ENCODE data around the gene LRCOL1. TPM values are rescaled to one million over a fixed set of nuclear protein-coding genes. Genes with fewer than 3 reads are reported as not detected.

Gene LRCOL1
- total RNA-seq, 2 donors from 2014 or later: 0.68 TPM; not detected in 1

DNA sequence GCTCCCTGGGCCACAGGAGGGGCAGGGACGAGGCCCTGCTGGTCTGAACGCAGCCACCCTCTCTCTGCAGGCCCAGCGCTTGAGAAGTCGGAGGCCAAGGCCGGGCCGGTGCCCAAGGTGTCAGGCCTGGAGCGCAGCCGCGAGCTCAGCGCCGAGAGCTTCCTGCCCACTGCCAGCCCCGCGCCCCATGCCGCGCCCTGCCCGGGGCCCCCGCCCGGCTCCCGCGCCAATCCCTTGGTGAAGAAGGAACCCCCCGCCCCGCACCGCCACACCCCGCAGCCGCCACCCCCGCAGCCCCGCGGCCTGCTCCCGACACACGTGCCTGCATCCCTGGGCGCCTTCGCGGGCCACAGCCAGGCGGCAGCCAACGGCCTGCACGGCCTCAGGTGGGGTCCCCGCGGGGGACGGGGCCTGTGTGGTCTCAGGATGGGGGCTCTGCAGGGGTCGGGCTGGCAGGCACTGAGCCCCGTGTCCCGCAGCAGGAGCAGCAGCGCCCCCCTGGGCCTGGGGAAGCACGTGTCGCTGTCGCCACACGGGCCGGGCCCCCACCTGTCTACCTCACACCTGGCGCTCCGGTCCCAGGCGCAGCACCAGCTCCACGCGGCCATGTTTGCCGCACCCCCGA lies 40.4 kb downstream of the LRCOL1 start:
- no peak overlapping the region for H3K27ac ChIP-seq
- no peaks in the 10 kb centered on the region for H3K9me3 ChIP-seq
- no peaks in the 10 kb centered on the region for H3K27me3 ChIP-seq (replicated peaks; ENCODE audit: insufficient read depth)
- WGBS: 96% methylated on average over 54 of the region's 55 CpGs
- H3K36me3 ChIP-seq: peaks cover 0 to 5% of the 10 kb centered on the region in 2 donors
- intact Hi-C loops (cut with DNase I): no loop called here
- H3K4me3 ChIP-seq: no peak overlapping the region
- no peak for DNase-seq (ENCODE audit: low spot score)
- TF ChIP-seq, protein P1, sequence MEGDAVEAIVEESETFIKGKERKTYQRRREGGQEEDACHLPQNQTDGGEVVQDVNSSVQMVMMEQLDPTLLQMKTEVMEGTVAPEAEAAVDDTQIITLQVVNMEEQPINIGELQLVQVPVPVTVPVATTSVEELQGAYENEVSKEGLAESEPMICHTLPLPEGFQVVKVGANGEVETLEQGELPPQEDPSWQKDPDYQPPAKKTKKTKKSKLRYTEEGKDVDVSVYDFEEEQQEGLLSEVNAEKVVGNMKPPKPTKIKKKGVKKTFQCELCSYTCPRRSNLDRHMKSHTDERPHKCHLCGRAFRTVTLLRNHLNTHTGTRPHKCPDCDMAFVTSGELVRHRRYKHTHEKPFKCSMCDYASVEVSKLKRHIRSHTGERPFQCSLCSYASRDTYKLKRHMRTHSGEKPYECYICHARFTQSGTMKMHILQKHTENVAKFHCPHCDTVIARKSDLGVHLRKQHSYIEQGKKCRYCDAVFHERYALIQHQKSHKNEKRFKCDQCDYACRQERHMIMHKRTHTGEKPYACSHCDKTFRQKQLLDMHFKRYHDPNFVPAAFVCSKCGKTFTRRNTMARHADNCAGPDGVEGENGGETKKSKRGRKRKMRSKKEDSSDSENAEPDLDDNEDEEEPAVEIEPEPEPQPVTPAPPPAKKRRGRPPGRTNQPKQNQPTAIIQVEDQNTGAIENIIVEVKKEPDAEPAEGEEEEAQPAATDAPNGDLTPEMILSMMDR (IDR thresholded peaks at IDR 0.05): no peak
- TF ChIP-seq POLR2A (IDR thresholded peaks at IDR 0.05) (no peak), POLR2AphosphoS5 (IDR thresholded peaks at IDR 0.05) (no peak)
- no peaks in the 10 kb centered on the region for H3K4me1 ChIP-seq (replicated peaks)

DNA sequence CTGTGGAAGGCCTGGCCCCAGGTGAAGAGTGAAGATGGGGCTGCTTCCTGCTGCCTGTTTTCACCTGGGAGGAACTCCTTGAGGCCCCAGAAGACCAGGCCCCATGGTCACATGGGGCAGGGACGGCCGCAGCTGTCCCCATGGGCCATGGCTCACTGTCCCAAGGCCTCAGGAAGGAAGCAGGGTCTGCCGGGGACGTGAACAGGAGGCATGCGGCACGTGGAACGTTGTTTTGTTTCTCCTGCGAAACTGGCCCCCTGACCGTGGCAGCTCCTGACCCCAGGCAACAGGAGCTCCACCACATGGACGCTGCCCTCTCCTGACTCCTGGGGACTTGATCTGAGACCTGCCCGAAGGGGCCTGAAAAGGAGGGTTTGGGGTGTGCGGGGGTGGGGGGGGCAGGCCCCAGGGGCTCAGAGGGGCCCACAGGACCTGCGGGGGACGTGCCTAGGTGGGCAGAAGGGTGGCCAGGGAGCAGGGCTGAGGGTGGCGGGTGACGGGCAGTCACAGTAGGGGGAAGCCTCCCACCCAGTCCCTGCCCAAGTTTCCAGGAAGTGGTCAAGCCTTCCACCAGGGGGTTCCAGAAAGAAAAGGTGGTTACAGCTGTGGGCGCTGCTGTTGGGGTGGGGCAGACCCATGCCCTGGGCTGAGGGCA lies 41.4 kb downstream of the LRCOL1 start:
- intact Hi-C loops (cut with DNase I): no loop called here
- TF ChIP-seq POLR2A (IDR thresholded peaks at IDR 0.05) (no peak), POLR2AphosphoS5 (IDR thresholded peaks at IDR 0.05) (no peak)
- TF ChIP-seq, protein P1 (IDR thresholded peaks at IDR 0.05): no peak

DNA sequence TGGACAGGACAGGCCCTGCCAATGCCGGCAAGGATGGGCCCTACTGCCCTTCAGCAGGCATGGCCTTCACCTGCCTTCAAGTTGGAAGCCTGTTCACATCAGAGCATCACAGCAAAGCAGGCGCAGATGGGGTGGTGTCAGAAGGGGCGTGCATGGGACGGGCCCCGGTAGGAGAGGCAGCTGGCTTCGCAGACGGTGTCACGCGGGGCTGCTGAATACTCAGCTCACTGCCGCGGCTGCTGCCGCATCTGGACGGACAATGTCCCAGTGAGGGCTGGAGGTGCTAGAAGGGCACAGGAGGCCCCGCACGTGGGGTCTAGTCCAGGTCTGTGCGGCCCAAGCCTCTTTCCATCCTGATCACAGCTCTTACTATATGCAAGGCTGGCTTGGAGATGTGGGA lies 42.1 kb downstream of the LRCOL1 start:
- Histone ChIP-seq H3K9me3 (no peaks in the 10 kb centered on the region), H3K27ac (no peak overlapping the region), H3K27me3 (replicated peaks; ENCODE audit: insufficient read depth) (no peaks in the 10 kb centered on the region), H3K36me3 (peaks cover 0 to 5% of the 10 kb centered on the region in 2 donors), H3K4me1 (replicated peaks) (no peaks in the 10 kb centered on the region), H3K4me3 (no peak overlapping the region)
- intact Hi-C loops (cut with DNase I): no loop called here
- no peak for TF ChIP-seq POLR2AphosphoS5 (IDR thresholded peaks at IDR 0.05)
- TF ChIP-seq POLR2A (IDR thresholded peaks at IDR 0.05): no peak
- WGBS: 92% methylated on average over 16 of the region's 16 CpGs
- DNase-seq (ENCODE audit: low spot score): no peak

More for the DNA sequence above, 41.4 kb downstream of the LRCOL1 start:
- DNase-seq (ENCODE audit: low spot score): no peak
- H3K4me1 ChIP-seq (replicated peaks): no peaks in the 10 kb centered on the region
- peaks cover 0 to 5% of the 10 kb centered on the region in 2 donors for H3K36me3 ChIP-seq
- WGBS: 92% methylated on average over 17 of the region's 17 CpGs
- H3K27ac ChIP-seq: no peak overlapping the region
- H3K9me3 ChIP-seq: no peaks in the 10 kb centered on the region
- H3K4me3 ChIP-seq: no peak overlapping the region
- H3K27me3 ChIP-seq (replicated peaks; ENCODE audit: insufficient read depth): no peaks in the 10 kb centered on the region

DNA sequence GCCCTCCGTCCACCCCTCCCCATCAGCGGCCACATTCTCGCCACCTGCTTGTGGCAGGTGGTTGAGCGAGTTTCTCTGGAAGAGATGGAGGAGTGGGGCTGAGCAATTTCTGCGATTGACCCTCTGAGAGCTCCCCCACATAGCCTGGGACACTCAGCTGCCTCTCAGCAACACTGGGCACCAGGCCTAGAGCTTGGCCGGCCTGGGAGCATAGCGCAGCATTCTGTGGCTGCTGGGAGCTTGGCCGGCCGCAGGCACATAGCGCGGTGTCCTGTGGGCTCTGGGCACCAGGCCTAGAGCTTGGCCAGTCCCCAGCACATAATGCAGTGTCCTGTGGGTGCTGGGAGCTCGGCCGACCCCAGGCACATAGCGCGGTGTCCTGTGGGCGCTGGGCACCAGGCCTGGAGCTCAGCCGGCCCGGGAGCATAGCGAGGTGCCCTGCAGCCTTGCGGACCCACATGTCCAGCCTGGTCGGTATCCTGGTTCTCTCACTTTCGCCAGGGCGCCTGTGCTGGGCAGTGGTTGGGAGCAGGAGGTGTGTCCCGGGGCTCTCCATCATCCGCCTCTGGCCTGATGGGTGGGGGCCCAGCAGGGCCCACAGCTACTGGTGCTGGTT lies 43.8 kb downstream of the LRCOL1 start:
- no peak for DNase-seq (ENCODE audit: low spot score)
- H3K4me1 ChIP-seq (replicated peaks): no peaks in the 10 kb centered on the region
- no peaks in the 10 kb centered on the region for H3K9me3 ChIP-seq
- TF ChIP-seq POLR2A (IDR thresholded peaks at IDR 0.05) (no peak), POLR2AphosphoS5 (IDR thresholded peaks at IDR 0.05) (no peak)
- TF ChIP-seq, protein P1 (IDR thresholded peaks at IDR 0.05): no peak
- H3K4me3 ChIP-seq: no peak overlapping the region
- H3K27me3 ChIP-seq (replicated peaks; ENCODE audit: insufficient read depth): no peaks in the 10 kb centered on the region
- H3K27ac ChIP-seq: no peak overlapping the region
- H3K36me3 ChIP-seq: no peaks in the 10 kb centered on the region
- intact Hi-C loops (cut with DNase I): no loop called here
- 85% methylated on average over 25 of the region's 25 CpGs for WGBS

DNA sequence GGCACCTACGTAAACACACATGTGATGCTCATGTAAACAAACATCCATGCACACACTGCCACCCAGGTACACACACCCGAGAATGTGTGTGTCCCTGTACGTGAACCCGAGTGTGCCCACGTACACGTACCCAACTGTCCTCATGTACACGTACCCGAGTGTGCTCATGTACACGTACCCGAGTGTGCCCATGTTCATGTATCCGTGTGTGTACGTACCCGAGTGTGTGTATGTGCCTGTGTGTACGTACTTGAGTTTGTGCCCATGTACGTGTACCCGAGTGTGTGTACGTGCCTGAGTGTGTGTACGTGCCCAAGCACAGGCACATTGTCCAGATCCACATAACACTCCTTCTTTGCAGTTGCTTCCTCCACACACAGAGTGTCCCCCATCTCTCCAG lies 45.0 kb downstream of the LRCOL1 start:
- peaks cover 4% of the 10 kb centered on the region for H3K4me1 ChIP-seq (replicated peaks)

More for the DNA sequence above, 45.0 kb downstream of the LRCOL1 start:
- TF ChIP-seq POLR2A (IDR thresholded peaks at IDR 0.05) (no peak), POLR2AphosphoS5 (IDR thresholded peaks at IDR 0.05) (no peak)
- TF ChIP-seq, protein P1 (IDR thresholded peaks at IDR 0.05): no peak
- no peaks in the 10 kb centered on the region for H3K9me3 ChIP-seq
- 87% methylated on average over 18 of the region's 18 CpGs for whole genome bisulfite sequencing
- intact Hi-C loops (cut with DNase I): no loop called here
- no peak overlapping the region for H3K27ac ChIP-seq
- no peak for DNase-seq (ENCODE audit: low spot score)
- no peaks in the 10 kb centered on the region for H3K36me3 ChIP-seq
- H3K4me3 ChIP-seq: no peak overlapping the region
- no peaks in the 10 kb centered on the region for H3K27me3 ChIP-seq (replicated peaks; ENCODE audit: insufficient read depth)

Measured in prostate gland (tissue), 2 donors.